HG02884 (cell line): ENCODE results near the gene CPB2.

Experiments used
- ATAC-seq: cut with Tn5 transposase; IDR thresholded peaks from one replicate; pipeline ENCODE4 v1.9.1; 2021; ENCODE audit warnings: mild to moderate bottlenecking, moderate library complexity; ENCODE audit not compliant: unreplicated experiment

Gene CPB2

DNA sequence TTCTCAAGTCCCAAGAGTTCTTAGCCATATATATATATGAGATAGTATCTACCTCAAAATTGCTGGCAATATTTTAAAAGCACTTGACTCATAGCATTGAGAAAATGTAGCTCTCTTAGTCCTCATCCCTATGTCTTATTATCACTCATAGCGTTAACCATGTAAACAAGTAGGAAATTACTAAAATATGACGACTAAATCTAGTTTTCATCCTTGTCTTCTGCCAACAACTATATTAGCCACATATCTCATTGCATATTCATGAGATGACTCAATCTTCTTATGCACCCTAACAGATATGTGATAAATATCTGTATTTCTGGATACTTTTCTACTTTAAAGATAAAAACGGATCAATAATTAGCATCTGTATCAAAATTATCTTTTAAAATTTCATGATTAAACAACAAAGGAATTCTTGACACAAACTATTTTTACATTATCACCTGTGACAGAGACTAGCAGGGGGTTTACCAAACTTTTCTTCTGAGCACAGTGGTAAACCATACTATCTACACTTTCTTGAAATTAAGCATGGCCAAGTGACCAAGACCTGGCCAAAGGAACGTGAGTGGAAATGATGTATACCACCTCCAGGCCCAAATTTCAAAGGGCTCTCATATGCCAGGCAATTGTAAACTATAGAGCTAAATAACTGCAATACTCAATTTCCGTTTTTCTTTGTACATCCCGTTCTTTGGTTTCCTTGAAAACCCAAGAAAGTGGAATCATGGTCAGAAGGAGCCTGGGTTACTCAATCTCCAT, 98.0 kb downstream of the CPB2 start:
- ATAC-seq = no peak

DNA sequence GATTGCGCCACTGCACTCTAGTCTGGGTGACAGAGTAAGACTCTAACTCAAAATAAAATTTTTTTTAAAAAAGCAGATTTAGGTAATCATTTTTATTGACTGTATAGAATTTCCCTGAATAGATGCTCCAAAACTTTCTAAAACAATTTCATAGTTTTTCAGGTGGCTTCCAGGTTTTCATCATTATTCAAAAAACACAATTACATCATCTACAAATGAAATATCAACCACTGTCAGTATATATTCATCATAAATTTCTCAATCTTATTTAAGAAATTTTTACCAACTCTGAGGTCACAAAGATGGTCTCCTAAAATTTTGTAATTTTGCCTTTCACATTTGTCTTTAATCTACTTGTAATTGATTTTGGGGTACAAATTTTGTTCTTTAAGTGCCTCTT, 100.3 kb downstream of the CPB2 start:
- no peak for ATAC-seq
